DND-41 (cell line): ENCODE measurements around the gene NUDT22.

ENCODE experiments used
- ATAC-seq: fragments of 200-7000 bp; cut with Tn5 transposase; 3 replicates; pipeline ENCODE4 v1.9.1; 2021; ENCODE audit warnings: low read depth; ENCODE audit not compliant: insufficient read depth
- DNase-seq: peaks from one replicate; pipeline ENCODE4 v3.0.0-alpha.2; 2020
- H2AFZ ChIP-seq: 2 replicates; pipeline ENCODE4 v1.6.0; 2012; ENCODE audit warnings: low read depth, low read length
- H3K27ac ChIP-seq: 2 replicates; pipeline ENCODE4 v1.5.1; 2012; ENCODE audit warnings: low read length, inconsistent platforms
- H3K27me3 ChIP-seq: fragments of 200-600 bp; sonication (generic); 2 replicates; pipeline ENCODE4 v1.6.0; 2012; ENCODE audit warnings: low read length, mild to moderate bottlenecking, inconsistent platforms; ENCODE audit not compliant: insufficient read depth, poor library complexity
- H3K36me3 ChIP-seq: 2 replicates; pipeline ENCODE4 v1.5.1; 2012; ENCODE audit warnings: low read length, inconsistent platforms; ENCODE audit not compliant: insufficient read depth
- H3K4me1 ChIP-seq: 2 replicates; pipeline ENCODE4 v1.5.1; 2012; ENCODE audit warnings: mild to moderate bottlenecking, low read length; ENCODE audit not compliant: insufficient read depth
- H3K4me2 ChIP-seq: 2 replicates; pipeline ENCODE4 v1.6.0; 2012; ENCODE audit warnings: mild to moderate bottlenecking, moderate library complexity, low read length, inconsistent platforms; ENCODE audit not compliant: insufficient read depth
- H3K4me3 ChIP-seq, 2 experiments: fragments of 200-600 bp in 1 of 2; shearing (Covaris generic) in 1 of 2; 2 replicates each; pipeline ENCODE4 v1.5.1; 2012 to 2016; ENCODE audit warnings: inconsistent platforms in 2 of 2, low read length in 2 of 2, mild to moderate bottlenecking in 2 of 2, low read depth in 1 of 2, moderate library complexity in 1 of 2
- H3K79me2 ChIP-seq: 2 replicates; pipeline ENCODE4 v1.6.0; 2012; ENCODE audit warnings: low read length, inconsistent platforms; ENCODE audit not compliant: insufficient read depth
- H3K9ac ChIP-seq: 2 replicates; pipeline ENCODE4 v1.6.0; 2012; ENCODE audit warnings: low read depth, mild to moderate bottlenecking, inconsistent platforms, low read length, moderate library complexity
- H3K9me3 ChIP-seq: 2 replicates; pipeline ENCODE4 v1.5.1; 2012; ENCODE audit warnings: low read length, moderate library complexity, mild to moderate bottlenecking, inconsistent platforms; ENCODE audit not compliant: insufficient read depth, severe bottlenecking
- H4K20me1 ChIP-seq: 2 replicates; pipeline ENCODE4 v1.6.0; 2012; ENCODE audit warnings: low read length; ENCODE audit not compliant: insufficient read depth
- CTCF ChIP-seq: IDR thresholded peaks from 2 replicates; pipeline ENCODE4 v1.5.1; 2012; ENCODE audit warnings: borderline replicate concordance, low read length, moderate library complexity, mild to moderate bottlenecking; ENCODE audit not compliant: poor library complexity, severe bottlenecking; ENCODE audit errors: extremely low read depth
- EZH2 ChIP-seq: IDR thresholded peaks from 3 replicates; pipeline ENCODE4 v1.6.1; 2012; ENCODE audit warnings: borderline replicate concordance, low read depth, mild to moderate bottlenecking, moderate library complexity, low read length, inconsistent platforms; ENCODE audit not compliant: severe bottlenecking

Gene NUDT22

GRCh38 chr11:64208796-64209562 is 17.1 kb upstream of the NUDT22 start:
- peaks cover 69% of the 10 kb centered on the region for H3K36me3 ChIP-seq
- no peak overlapping the region for H3K4me3 ChIP-seq
- H3K9me3 ChIP-seq = no peaks in the 10 kb centered on the region
- no peak overlapping the region for H2AFZ ChIP-seq
- H3K4me2 ChIP-seq = no peak overlapping the region
- peaks cover 17% of the 10 kb centered on the region for H3K79me2 ChIP-seq
- DNase-seq = no peak
- no peak overlapping the region; the same call in 1 of the 2 replicates for H3K9ac ChIP-seq
- peak overlapping the region; percentile 93 for H3K27ac ChIP-seq
- no peak for TF ChIP-seq CTCF
- TF ChIP-seq EZH2 = no peak
- peaks cover 18% of the 10 kb centered on the region for H4K20me1 ChIP-seq
- H3K4me1 ChIP-seq = peaks cover 45% of the 10 kb centered on the region
- no peak for ATAC-seq
- no peaks in the 10 kb centered on the region for H3K27me3 ChIP-seq

- ATAC-seq = no peak
Observed at GRCh38 chr11:64209563-64209843, 16.6 kb upstream of the NUDT22 start.

GRCh38 chr11:64210301-64211020 is 15.6 kb upstream of the NUDT22 start:
- Histone ChIP-seq H3K36me3 (peaks cover 68% of the 10 kb centered on the region), H3K27ac (no peak overlapping the region), H3K4me1 (peaks cover 34% of the 10 kb centered on the region), H3K4me3 (no peak overlapping the region), H3K9ac (no peak overlapping the region), H3K4me2 (no peak overlapping the region), H3K9me3 (no peaks in the 10 kb centered on the region), H2AFZ (no peak overlapping the region), H4K20me1 (peaks cover 10% of the 10 kb centered on the region; the same call in 1 of the 2 replicates), H3K27me3 (no peaks in the 10 kb centered on the region), H3K79me2 (peaks cover 17% of the 10 kb centered on the region)
- DNase-seq (no peak), ATAC-seq (no peak)
- TF ChIP-seq CTCF = no peak
- no peak for TF ChIP-seq EZH2

More at GRCh38 chr11:64209563-64209843, 16.6 kb upstream of the NUDT22 start:
- Histone ChIP-seq H3K79me2 (peaks cover 17% of the 10 kb centered on the region), H3K9ac (no peak overlapping the region), H3K27me3 (no peaks in the 10 kb centered on the region), H3K27ac (no peak overlapping the region), H3K4me3 (no peak overlapping the region), H3K4me1 (peaks cover 41% of the 10 kb centered on the region), H2AFZ (no peak overlapping the region), H3K4me2 (no peak overlapping the region), H3K9me3 (no peaks in the 10 kb centered on the region), H3K36me3 (peaks cover 70% of the 10 kb centered on the region), H4K20me1 (peaks cover 13% of the 10 kb centered on the region)
- TF ChIP-seq EZH2 = no peak
- TF ChIP-seq CTCF = no peak
- no peak for DNase-seq
